H1 (cell line): Measurements from ENCODE around the gene MBNL3. TPM values are rescaled to one million over a fixed set of nuclear protein-coding genes. Genes with fewer than 3 reads are reported as not detected.

Source experiments
- CTCF ChIA-PET: fragments of 300-600 bp; sonication (Branson Sonifier 250); formaldehyde crosslinking; loops from one replicate; lab custom pipeline; 2021; ENCODE audit not compliant: partially characterized antibody; lab: Charles Lee
- POLR2A ChIA-PET: fragments of 300-600 bp; sonication (Branson Sonifier 250); formaldehyde crosslinking; loops from one replicate; lab custom pipeline; 2021; ENCODE audit warnings: inconsistent platforms; ENCODE audit not compliant: partially characterized antibody; lab: Charles Lee
- DNase-seq, 2 experiments: peaks; one replicate each; pipeline versions ENCODE4 v3.0.0 to v3.0.0-alpha.2; 2010 to 2022; ENCODE audit warnings: low spot score in 2 of 2, low read depth in 1 of 2, mixed read lengths in 1 of 2
- FAIRE-seq: peaks from 2 replicates; lab custom pipeline; 2011; peaks lifted over from hg19 to GRCh38; lab: Jason Lieb, UNC
- H2AFZ ChIP-seq: 2 replicates; pipeline ENCODE4 v1.8.1; 2012; ENCODE audit warnings: low read length, inconsistent platforms
- H2AK5ac ChIP-seq: 2 replicates; pipeline ENCODE4 v1.6.1; 2013; ENCODE audit warnings: low read depth, low read length
- H2BK120ac ChIP-seq: replicated peaks from 2 replicates; pipeline ENCODE3; 2013; ENCODE audit warnings: low read depth, low read length, inconsistent platforms
- H2BK12ac ChIP-seq: 2 replicates; pipeline ENCODE4 v1.6.1; 2013; ENCODE audit warnings: low read depth, low read length
- H2BK15ac ChIP-seq: 2 replicates; pipeline ENCODE4 v1.6.1; 2013; ENCODE audit warnings: low read length
- H2BK20ac ChIP-seq: 2 replicates; pipeline ENCODE4 v1.6.1; 2013; ENCODE audit warnings: low read length
- H2BK5ac ChIP-seq: 2 replicates; pipeline ENCODE4 v1.6.1; 2013; ENCODE audit warnings: low read depth, low read length
- H3K14ac ChIP-seq: 2 replicates; pipeline ENCODE4 v1.6.1; 2013; ENCODE audit warnings: inconsistent platforms; ENCODE audit not compliant: insufficient read length
- H3K18ac ChIP-seq: 2 replicates; pipeline ENCODE4 v1.6.1; 2013; ENCODE audit warnings: low read length; ENCODE audit errors: extremely low read depth
- H3K23ac ChIP-seq: 2 replicates; pipeline ENCODE4 v1.6.1; 2013; ENCODE audit warnings: inconsistent platforms; ENCODE audit not compliant: insufficient read length
- H3K23me2 ChIP-seq: 2 replicates; pipeline ENCODE4 v1.6.1; 2013; ENCODE audit warnings: low read depth, low read length
- H3K27ac ChIP-seq: 2 replicates; pipeline ENCODE4 v1.6.1; 2011; ENCODE audit warnings: low read depth, low read length, inconsistent platforms
- H3K27me3 ChIP-seq, 4 experiments: replicated peaks in 1 of 4; 1 replicate in 1 of 4; 2 replicates in 3 of 4; pipeline versions ENCODE4 v1.6.1 to v1.8.1; 2011 to 2013; ENCODE audit warnings: low read length in 3 of 4, mild to moderate bottlenecking in 3 of 4, inconsistent platforms in 2 of 4, mixed read lengths in 2 of 4, moderate library complexity in 1 of 4; ENCODE audit not compliant: control insufficient read depth in 3 of 4, insufficient read depth in 3 of 4; ENCODE audit errors: extremely low read depth in 1 of 4
- H3K36me3 ChIP-seq, 4 experiments: 2 replicates each; pipeline versions ENCODE4 v1.6.1 to v1.8.1; 2011 to 2013; ENCODE audit warnings: mild to moderate bottlenecking in 4 of 4, low read length in 3 of 4, moderate library complexity in 2 of 4, control low read depth in 1 of 4, inconsistent platforms in 1 of 4; ENCODE audit not compliant: insufficient read depth in 4 of 4, control insufficient read depth in 2 of 4
- H3K4ac ChIP-seq: replicated peaks from 2 replicates; pipeline ENCODE3; 2013; ENCODE audit warnings: low read length, low read depth, mixed read lengths, inconsistent platforms; ENCODE audit not compliant: insufficient read length
- H3K4me1 ChIP-seq, 4 experiments: replicated peaks in 1 of 4; 1 replicate in 1 of 4; 2 replicates in 3 of 4; pipeline versions ENCODE4 v1.6.1 to v1.8.1; 2011 to 2013; ENCODE audit warnings: low read length in 3 of 4, inconsistent platforms in 2 of 4, mixed read lengths in 1 of 4; ENCODE audit not compliant: insufficient read depth in 4 of 4, control insufficient read depth in 3 of 4
- H3K4me2 ChIP-seq, 2 experiments: 2 replicates each; pipeline versions ENCODE4 v1.6.1 to v1.8.1; 2011 to 2013; ENCODE audit warnings: low read depth in 2 of 2, low read length in 2 of 2, control low read depth in 1 of 2, inconsistent platforms in 1 of 2, mild to moderate bottlenecking in 1 of 2; ENCODE audit not compliant: insufficient read depth in 1 of 2
- H3K4me3 ChIP-seq, 4 experiments: fragments of 200-600, 300-600 bp in 1 of 4; sonication (generic), shearing (Covaris generic), sonication (Bioruptor Twin) in 1 of 4; 2 replicates each; pipeline versions ENCODE4 v1.5.1 to v1.8.1; 2011 to 2016; ENCODE audit warnings: low read length in 4 of 4, low read depth in 3 of 4, control low read depth in 2 of 4, inconsistent platforms in 2 of 4, mild to moderate bottlenecking in 2 of 4, mixed read lengths in 1 of 4, moderate library complexity in 1 of 4; ENCODE audit not compliant: insufficient read depth in 2 of 4; ENCODE audit errors: extremely low read depth in 1 of 4
- H3K56ac ChIP-seq: replicated peaks from 2 replicates; pipeline ENCODE3; 2013; ENCODE audit warnings: low read depth, mild to moderate bottlenecking, mixed read lengths, low read length, inconsistent platforms; ENCODE audit not compliant: insufficient read length
- H3K79me1 ChIP-seq: 2 replicates; pipeline ENCODE4 v1.6.1; 2013; ENCODE audit warnings: low read depth, low read length, control low read depth
- H3K79me2 ChIP-seq, 2 experiments: 2 replicates each; pipeline versions ENCODE4 v1.6.1 to v1.8.1; 2012 to 2013; ENCODE audit warnings: low read length in 2 of 2, mild to moderate bottlenecking in 2 of 2, inconsistent platforms in 1 of 2; ENCODE audit not compliant: insufficient read depth in 2 of 2, control insufficient read depth in 1 of 2
- H3K9ac ChIP-seq, 4 experiments: replicated peaks in 1 of 4; 1 replicate in 1 of 4; 2 replicates in 3 of 4; pipeline versions ENCODE4 v1.6.1 to v1.8.1; 2011 to 2013; ENCODE audit warnings: low read depth in 3 of 4, low read length in 3 of 4, control low read depth in 2 of 4, mild to moderate bottlenecking in 2 of 4, moderate library complexity in 2 of 4, inconsistent platforms in 1 of 4; ENCODE audit errors: extremely low read depth in 1 of 4
- H3K9me3 ChIP-seq, 2 experiments: 2 replicates each; pipeline versions ENCODE4 v1.6.1 to v1.8.1; 2012 to 2013; ENCODE audit warnings: mild to moderate bottlenecking in 2 of 2, moderate library complexity in 2 of 2, control low read depth in 1 of 2, inconsistent platforms in 1 of 2, low read depth in 1 of 2, low read length in 1 of 2, mixed read lengths in 1 of 2; ENCODE audit not compliant: insufficient read depth in 2 of 2
- H4K20me1 ChIP-seq, 2 experiments: replicated peaks in 1 of 2; 2 replicates each; pipeline versions ENCODE3 to v1.8.1; 2011 to 2013; ENCODE audit warnings: inconsistent platforms in 2 of 2, low read length in 2 of 2, mild to moderate bottlenecking in 1 of 2; ENCODE audit not compliant: insufficient read depth in 2 of 2, control insufficient read depth in 1 of 2
- H4K5ac ChIP-seq: 2 replicates; pipeline ENCODE4 v1.6.1; 2013; ENCODE audit warnings: low read length, low read depth, mixed read lengths, inconsistent platforms; ENCODE audit not compliant: insufficient read length
- H4K8ac ChIP-seq: 2 replicates; pipeline ENCODE4 v1.8.0; 2013; ENCODE audit warnings: mild to moderate bottlenecking, moderate library complexity, low read length, inconsistent platforms; ENCODE audit not compliant: insufficient read depth; ENCODE audit errors: extremely low read depth
- H4K91ac ChIP-seq: replicated peaks from 2 replicates; pipeline ENCODE3; 2013; ENCODE audit warnings: low read length, mixed read lengths, inconsistent platforms; ENCODE audit not compliant: insufficient read length
- BRCA1 ChIP-seq: IDR thresholded peaks from 2 replicates; pipeline ENCODE4 v1.6.1; 2012; ENCODE audit warnings: low read depth, low read length, improper control_type of control experiment
- CHD1 ChIP-seq: IDR thresholded peaks from 2 replicates; pipeline ENCODE4 v1.6.1; 2012; ENCODE audit warnings: low read depth, low read length, improper control_type of control experiment
- CHD2 ChIP-seq: IDR thresholded peaks from 2 replicates; pipeline ENCODE4 v1.6.1; 2012; ENCODE audit warnings: low read length, improper control_type of control experiment
- JUND ChIP-seq: IDR thresholded peaks from 2 replicates; pipeline ENCODE4 v1.6.1; 2011; ENCODE audit warnings: mild to moderate bottlenecking, improper control_type of control experiment, low read length
- MAFK ChIP-seq: IDR thresholded peaks from 2 replicates; pipeline ENCODE4 v1.6.1; 2012; ENCODE audit warnings: low read depth, mild to moderate bottlenecking, improper control_type of control experiment, low read length
- POLR2AphosphoS5 ChIP-seq: IDR thresholded peaks from 2 replicates; pipeline ENCODE4 v1.6.1; 2011; ENCODE audit warnings: low read depth, low read length
- SP1 ChIP-seq: IDR thresholded peaks from 2 replicates; pipeline ENCODE4 v1.6.1; 2011; ENCODE audit warnings: low read depth, low read length
- SRF ChIP-seq: IDR thresholded peaks from 2 replicates; pipeline ENCODE4 v1.6.1; 2011; ENCODE audit warnings: mild to moderate bottlenecking, low read depth, low read length, moderate library complexity
- SUZ12 ChIP-seq: fragments of 200-600 bp; sonication (generic); IDR thresholded peaks from 2 replicates; pipeline ENCODE4 v1.6.1; 2012; ENCODE audit warnings: mild to moderate bottlenecking, inconsistent platforms, low read length, moderate library complexity, mixed read lengths
- TAF7 ChIP-seq: optimal IDR thresholded peaks from 2 replicates; pipeline ENCODE3; 2011; ENCODE audit warnings: low read depth, mild to moderate bottlenecking, inconsistent platforms, low read length, moderate library complexity, borderline replicate concordance
- TBP ChIP-seq: IDR thresholded peaks from 2 replicates; pipeline ENCODE4 v1.6.1; 2011; ENCODE audit warnings: low read depth, low read length, improper control_type of control experiment
- WGBS, 2 experiments: shearing (Covaris generic) in 1 of 2; methylation state at CpG; one replicate each; pipeline versions ENCODE4 v1.1.6 to v1.1.7; 2013 to 2015; ENCODE audit warnings: low lambda C conversion rate in 2 of 2, mixed read lengths in 2 of 2, inconsistent platforms in 1 of 2, low coverage in 1 of 2, missing lambda C conversion rate in 1 of 2; ENCODE audit not compliant: insufficient replicate concordance in 2 of 2, insufficient coverage in 1 of 2, insufficient read length in 1 of 2; ENCODE audit errors: extremely low coverage in 1 of 2, missing lambda C conversion rate in 1 of 2; 5-methylcytosine and 5-hydroxymethylcytosine counted together
- polyA plus RNA-seq, 7 experiments: library from polyadenylated mRNA; depleted of rRNA in 3 of 7; stranded (reverse) in 5 of 7; unstranded in 2 of 7; fragments of >200 nt in 5 of 7; fragments of 200-250 nt in 2 of 7; gene quantifications; 1 replicate in 5 of 7; 2 replicates in 1 of 7; 4 replicates in 1 of 7; pipeline versions ENCODE4 v1.2.1 to v1.2.3, GENCODE V29; 2011 to 2013; ENCODE audit warnings: missing spikeins in 2 of 7, mixed read lengths in 2 of 7
- total RNA-seq: library from RNA; stranded (reverse); fragmentation: NEBNext Ultra II Directional; extraction: Animal tissue kit (Norgen Biotek cat#: 25700); gene quantifications from 2 replicates; pipeline ENCODE4 v1.2.1, GENCODE V29; 2021
- TF ChIP-seq, protein P1 (sequence below): IDR thresholded peaks from 2 replicates; pipeline ENCODE4 v1.6.1; 2011; ENCODE audit warnings: low read length, improper control_type of control experiment

MBNL3 gene
- total and polyA plus RNA-seq, 2 of the 8 experiments (the other 6 are each of a cell fraction or from before 2014, with no cell fraction given), result 3.5 to 4.3 TPM

DNA sequence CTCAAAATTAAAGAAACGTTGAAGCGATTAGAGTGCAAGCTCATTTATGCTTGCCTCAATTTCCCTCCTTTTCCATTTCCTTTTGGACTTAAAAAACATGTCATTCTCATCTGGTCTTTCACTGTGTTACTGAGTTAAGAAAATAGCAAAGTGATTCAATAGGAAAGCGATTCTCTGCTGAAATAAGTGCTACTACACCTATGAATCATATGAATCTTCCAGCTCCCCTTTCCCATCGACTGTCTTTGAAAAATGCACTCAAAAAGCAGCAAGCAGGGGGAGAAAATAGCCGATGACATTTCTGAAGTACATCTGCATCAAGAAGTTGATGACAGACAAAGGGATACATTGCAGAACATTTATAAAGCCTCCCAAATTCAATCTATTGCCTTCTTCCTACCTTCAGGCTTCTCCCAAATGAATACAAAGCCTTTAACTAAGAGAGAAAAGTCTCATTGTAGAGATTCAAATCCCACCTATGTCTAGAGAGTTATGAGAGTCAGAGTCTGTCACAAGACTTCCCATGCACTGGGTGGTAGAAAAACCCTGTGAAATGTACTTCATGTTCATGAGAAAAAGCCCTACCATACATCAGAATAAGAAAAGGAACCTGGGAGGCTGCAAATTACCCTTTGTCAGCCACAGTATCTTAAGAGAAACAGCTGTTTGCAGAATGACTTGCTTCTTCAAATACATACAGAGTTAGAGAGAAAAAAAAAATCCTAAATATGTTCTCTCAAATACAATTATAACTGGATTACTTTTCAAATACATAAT, 78.9 kb downstream of the MBNL3 start:
- Histone ChIP-seq H3K4ac (no peak overlapping the region), H2BK5ac (no peak overlapping the region), H3K23me2 (no peaks in the 10 kb centered on the region), H2BK20ac (no peak overlapping the region), H2AFZ (no peak overlapping the region), H3K4me3 (peak overlapping the region in 1 of 4 experiments; percentile 57; a peak in 1 of 8 replicates), H3K27me3 (peaks cover 0 to 2% (median 0%) of the 10 kb centered on the region in 4 experiments; a peak in 3 of 7 replicates), H3K4me2 (peak overlapping the region; percentile 49 to 81), H3K79me1 (no peaks in the 10 kb centered on the region), H3K14ac (no peak overlapping the region), H4K91ac (no peak overlapping the region), H3K9ac (no peak overlapping the region), H3K56ac (no peak overlapping the region), H3K4me1 (peaks cover 4 to 26% (median 13%) of the 10 kb centered on the region in 4 experiments; a peak in 6 of 7 replicates), H4K8ac (no peak overlapping the region), H2BK15ac (no peak overlapping the region), H4K5ac (no peak overlapping the region), H2BK12ac (no peak overlapping the region), H3K9me3 (no peaks in the 10 kb centered on the region), H3K23ac (no peak overlapping the region), H3K79me2 (no peaks in the 10 kb centered on the region), H2AK5ac (no peak overlapping the region), H3K27ac (no peak overlapping the region), H4K20me1 (no peaks in the 10 kb centered on the region), H3K18ac (no peak overlapping the region), H2BK120ac (no peak overlapping the region), H3K36me3 (no peaks in the 10 kb centered on the region)
- ChIA-PET CTCF (interaction anchor here (0.8 kb wide), 1 partner anchor 53 kb away, joined by 6 read pairs; no protein-coding TSS in a partner anchor), POLR2A (no interaction called here)
- FAIRE-seq (peak; percentile 88), DNase-seq (no peak)
- WGBS, 2 experiments, result 52% methylated on average over 5 of the region's 5 CpGs; no CpG with 5 or more reads in 1 of the 2 experiments
- no peak for TF ChIP-seq MAFK
- no peak for TF ChIP-seq CHD2
- no peak for TF ChIP-seq CHD1
- TF ChIP-seq SP1, result no peak
- no peak for TF ChIP-seq SRF
- TF ChIP-seq, protein P1, sequence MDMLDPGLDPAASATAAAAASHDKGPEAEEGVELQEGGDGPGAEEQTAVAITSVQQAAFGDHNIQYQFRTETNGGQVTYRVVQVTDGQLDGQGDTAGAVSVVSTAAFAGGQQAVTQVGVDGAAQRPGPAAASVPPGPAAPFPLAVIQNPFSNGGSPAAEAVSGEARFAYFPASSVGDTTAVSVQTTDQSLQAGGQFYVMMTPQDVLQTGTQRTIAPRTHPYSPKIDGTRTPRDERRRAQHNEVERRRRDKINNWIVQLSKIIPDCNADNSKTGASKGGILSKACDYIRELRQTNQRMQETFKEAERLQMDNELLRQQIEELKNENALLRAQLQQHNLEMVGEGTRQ, result no peak
- TF ChIP-seq TAF7, result no peak
- TF ChIP-seq SUZ12, result no peak
- TF ChIP-seq POLR2AphosphoS5, result no peak
- TF ChIP-seq JUND, result no peak
- no peak for TF ChIP-seq BRCA1
- no peak for TF ChIP-seq TBP
